HG03442 (cell line): ENCODE data around the gene ARHGAP5.
A peak's percentile ranks its signal among the peaks of the same experiment; 100 is the strongest.

Experiments
- ATAC-seq: cut with Tn5 transposase; IDR thresholded peaks from one replicate; pipeline ENCODE4 v1.9.1; 2021; ENCODE audit warnings: mild to moderate bottlenecking, moderate library complexity; ENCODE audit not compliant: unreplicated experiment

ARHGAP5 gene

DNA sequence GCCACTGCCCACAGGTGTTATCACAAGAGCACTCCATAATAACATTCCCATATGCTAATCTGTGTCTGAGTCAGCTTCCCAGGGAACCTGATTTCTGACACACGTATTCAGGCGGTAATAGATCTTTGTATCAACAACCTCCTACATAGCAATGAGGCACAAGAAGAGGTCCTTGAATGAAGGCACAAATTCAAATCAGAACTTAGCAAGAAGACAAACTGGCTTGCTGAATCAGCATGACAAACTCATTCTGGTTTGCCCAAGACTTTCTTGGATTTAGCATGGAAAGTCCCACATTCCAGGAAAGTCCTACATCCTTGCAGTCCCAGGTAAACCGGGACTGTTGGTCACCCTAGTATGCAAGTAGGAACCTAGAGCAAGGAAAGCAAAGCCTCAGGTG, 90.8 kb downstream of the ARHGAP5 start:
- ATAC-seq: no peak

- ATAC-seq: no peak
Measured at GRCh38 chr14:32169191-32169590, 92.1 kb downstream of the ARHGAP5 start.

DNA sequence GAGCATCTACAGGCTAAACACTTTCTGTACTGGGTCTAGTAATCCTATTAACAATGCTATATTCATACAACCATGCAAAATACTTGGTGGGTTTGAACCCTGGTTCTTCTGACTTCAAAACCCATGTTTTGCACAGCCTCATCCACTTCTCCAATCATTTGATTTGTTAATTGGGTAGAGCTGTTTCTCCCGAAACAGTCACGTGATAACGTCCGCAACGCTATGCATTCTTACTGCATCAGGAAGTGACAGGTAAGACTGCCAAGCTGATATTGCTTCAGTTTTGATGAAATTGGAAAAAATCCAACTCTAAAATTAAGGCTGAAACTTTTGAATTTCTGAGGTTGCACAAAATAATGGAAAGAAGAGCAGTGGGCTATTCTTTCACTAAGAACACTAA, 94.4 kb downstream of the ARHGAP5 start:
- no peak for ATAC-seq

DNA sequence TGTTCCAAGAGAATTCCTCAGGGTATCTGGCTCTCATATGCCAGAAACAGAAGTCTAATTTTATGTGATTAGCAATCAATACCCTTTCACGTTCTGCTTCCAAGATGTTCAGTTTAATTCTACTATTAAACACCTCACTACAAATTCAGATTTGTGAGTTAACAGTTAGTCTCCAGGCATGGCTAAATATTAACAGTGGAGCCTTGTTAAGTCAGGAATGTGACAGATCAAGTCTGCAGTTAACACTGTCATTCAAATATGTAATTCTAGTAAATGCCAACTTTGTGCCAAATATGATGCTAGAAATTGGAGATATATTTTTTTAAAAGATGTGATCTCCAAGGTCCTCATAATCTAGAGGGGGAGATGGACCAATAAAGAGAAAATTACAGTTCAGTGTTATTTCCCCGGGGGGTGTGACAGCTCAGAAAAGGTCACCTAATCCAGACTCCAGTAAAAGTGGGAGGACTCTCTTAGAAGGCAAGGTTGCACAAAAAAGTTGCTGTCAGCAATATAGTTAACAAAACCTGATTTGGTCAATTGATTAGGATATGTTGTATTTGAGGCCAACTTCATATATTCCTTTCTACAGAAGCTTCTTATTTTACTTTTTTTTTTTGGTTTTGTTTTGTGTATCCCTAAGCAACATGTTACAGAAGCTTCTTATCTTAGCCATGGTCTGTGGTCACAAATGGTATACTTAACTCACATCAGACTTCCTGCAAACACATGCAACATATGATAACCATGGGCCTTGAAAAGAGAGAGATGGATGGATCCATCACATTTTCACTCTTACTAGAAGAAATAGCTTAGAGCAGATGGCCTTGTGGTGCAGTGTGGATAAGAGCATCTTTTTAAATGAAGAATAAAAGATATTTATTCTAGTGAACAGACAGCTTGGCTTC, 106.3 kb downstream of the ARHGAP5 start:
- no peak for ATAC-seq

GRCh38 chr14:32185097-32185496, 108.0 kb downstream of the ARHGAP5 start:
- no peak for ATAC-seq

DNA sequence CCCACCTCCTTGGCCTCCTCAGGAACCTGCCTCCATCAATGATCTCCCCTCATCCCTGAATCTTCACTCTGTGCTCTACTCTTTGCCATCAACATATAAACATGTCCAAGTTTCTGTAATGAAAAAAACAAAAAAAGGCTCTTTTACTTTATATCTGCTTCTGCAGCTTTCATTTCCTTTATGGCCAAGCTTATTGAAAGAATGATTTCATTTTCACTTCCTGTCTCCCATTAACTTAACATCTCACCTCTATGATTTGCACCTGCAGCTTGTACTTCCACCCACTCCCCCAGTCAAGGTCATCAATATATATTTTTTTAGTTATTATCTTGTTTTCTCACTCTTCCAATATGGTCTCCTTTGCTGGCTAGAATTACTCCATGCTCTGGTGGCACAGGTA, 109.1 kb downstream of the ARHGAP5 start:
- peak; percentile 42 for ATAC-seq

DNA sequence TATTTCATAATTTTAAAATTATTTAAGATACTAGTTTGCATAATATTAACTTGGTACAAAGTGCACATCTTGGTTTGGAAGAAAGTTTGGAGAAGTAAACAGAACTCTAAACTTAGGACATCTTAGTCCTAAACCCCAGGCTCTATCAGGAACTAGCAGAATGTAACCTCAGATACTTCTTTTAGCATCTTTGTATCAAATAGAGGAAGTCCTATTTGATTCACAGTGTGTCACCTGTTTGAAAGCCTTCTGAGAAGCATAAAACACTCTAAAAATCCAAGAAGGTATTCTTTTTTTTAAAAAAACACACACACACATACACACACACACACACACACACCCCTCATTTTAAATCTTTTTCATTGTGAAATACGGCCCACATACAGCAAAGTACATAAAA, 112.7 kb downstream of the ARHGAP5 start:
- no peak for ATAC-seq

DNA sequence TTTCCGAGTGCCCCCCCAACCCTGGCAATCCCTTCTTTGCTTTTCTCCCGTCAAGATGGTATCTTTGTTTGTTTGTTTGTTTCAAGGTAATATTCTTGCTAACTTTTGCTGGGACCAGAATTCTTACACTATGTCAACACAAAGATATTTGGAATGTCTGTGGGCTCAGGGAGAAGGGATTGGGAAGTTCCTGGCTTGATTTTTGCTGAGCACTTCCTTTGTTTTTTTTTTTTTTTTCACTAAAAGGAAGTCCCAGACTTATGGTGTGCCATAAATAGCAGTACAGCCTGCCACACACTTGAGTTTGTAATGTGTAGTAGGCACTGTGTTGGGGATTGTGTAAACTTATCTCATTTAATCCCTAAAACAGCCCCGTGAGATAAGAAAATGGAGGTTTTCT, 113.6 kb downstream of the ARHGAP5 start:
- ATAC-seq: no peak

DNA sequence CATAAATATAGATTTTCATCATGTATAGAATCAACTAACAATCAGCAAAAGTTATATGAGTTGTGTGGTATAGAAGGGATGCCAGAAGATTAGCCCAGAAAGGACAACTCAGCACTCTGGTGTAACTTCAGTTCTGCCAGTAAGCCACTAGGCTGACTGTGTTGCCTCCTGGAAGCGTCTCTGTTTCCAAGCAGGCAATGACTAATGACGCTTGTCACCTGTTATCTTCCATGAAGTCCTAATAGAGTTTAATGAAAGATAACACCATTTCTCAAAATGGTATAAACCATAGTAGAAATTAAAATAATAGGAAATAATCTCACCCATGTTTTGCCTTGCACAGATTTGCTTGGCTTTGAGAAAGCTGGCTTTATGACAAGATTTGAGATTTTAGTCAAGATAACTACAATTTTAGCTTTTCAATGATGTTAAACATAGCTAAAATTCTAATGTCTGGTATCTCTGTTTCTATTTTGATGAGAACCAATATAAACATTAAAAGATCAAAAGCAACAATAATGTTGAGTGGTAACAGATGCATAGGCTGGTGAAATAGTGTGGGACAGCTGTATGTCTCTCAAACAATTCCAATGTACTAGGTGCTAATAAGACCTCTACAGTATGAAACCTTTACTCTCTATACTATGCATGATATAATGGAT, 115.7 kb downstream of the ARHGAP5 start:
- no peak for ATAC-seq

DNA sequence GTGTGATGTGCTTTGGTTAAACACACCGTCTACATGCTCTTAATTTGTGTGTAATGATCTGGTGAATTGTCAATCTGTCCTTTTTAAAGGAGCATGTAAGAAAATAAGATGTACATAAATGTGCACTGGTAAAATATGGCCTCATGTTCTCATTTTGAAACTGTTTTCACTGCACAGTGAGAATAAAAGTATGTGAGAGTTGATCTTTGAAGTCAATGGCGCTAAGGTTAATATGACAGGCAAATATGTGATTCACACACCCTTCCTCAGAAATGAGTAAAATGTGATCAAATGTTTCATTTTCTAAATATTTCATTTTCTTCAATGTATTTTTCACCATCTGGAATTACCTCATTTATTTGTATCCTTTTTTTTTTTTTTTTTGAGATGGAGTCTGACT, 116.4 kb downstream of the ARHGAP5 start:
- no peak for ATAC-seq

DNA sequence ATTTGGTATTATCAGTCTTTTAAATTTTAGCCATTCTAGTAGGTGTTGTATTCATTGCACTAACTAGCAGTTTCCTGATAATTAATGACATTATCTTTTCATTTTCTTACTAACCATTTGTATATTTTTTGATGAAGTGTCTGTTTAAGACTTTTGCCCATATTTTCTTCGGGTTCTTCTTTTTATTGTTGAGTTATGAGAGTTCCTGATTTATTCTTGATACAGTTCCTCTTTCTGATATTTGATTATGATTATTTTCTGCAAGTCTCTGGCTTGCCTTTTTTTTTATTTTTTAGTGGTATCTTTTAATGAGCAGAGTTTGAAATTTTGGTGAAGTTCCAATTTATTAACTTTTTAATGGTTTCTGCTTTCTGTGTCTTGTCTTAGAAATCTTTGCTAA, 118.5 kb downstream of the ARHGAP5 start:
- ATAC-seq: no peak

- ATAC-seq: peak; percentile 34
Measured at GRCh38 chr14:32197919-32198318, 120.8 kb downstream of the ARHGAP5 start.

GRCh38 chr14:32200368-32201192, 123.5 kb downstream of the ARHGAP5 start:
- no peak for ATAC-seq

- peak; percentile 49 for ATAC-seq
Measured at GRCh38 chr14:32201193-32201815, 124.2 kb downstream of the ARHGAP5 start.

DNA sequence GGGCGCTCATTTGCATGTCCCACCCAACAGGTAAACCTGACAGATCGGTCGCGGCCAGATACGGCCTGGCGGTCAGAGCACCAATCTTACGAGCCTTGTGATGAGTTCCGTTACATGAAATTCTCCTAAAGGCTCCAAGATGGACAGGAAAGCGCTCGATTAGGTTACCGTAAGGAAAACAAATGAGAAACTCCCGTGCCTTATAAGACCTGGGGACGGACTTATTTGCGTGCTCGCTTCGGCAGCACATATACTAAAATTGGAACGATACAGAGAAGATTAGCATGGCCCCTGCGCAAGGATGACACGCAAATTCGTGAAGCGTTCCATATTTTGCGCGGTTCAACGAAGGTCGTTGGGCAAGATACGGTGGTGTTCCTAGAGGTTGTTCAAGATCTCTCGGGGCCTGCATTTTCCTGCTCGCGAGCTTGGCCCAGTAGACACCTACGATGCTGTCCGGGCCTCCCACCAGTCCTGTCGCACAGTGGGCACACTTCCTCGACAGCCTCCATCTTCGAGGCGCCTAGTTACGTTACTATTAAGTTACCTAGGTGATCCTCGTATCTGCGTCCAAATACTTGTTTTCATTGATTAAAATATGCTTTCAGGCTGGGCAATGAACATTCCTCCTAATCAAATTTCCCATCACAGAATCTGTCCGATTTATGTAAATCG, 124.8 kb downstream of the ARHGAP5 start, which contains the start of gene RNU6-7:
TSS of gene RNU6-7 (plus strand) at position 230 of the 675 bp plus-strand sequence.
- ATAC-seq: no peak

DNA sequence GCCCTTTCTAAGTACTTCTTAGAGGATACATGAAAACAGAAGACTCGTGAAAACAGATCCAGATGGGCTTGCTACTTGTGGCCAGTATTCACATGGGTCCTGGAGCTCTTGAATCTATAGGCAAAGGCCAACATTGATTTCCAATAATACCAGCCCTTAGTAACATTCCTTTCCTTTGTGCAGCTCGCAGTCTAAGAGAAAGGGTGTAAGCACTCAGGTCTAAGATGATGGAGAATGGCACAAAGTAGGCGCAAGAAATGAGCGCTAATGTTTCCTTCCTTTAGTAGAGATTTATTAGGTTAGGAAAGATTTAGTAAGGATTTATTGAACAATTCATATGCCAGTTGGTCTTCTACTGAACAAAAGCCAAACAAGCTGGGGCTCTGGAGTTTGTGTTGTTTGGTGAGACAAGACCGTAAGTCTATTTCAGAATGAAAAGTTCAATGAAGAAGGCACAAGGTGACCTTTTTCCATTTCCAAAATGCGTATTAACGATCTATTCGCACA, 125.4 kb downstream of the ARHGAP5 start:
- no peak for ATAC-seq

DNA sequence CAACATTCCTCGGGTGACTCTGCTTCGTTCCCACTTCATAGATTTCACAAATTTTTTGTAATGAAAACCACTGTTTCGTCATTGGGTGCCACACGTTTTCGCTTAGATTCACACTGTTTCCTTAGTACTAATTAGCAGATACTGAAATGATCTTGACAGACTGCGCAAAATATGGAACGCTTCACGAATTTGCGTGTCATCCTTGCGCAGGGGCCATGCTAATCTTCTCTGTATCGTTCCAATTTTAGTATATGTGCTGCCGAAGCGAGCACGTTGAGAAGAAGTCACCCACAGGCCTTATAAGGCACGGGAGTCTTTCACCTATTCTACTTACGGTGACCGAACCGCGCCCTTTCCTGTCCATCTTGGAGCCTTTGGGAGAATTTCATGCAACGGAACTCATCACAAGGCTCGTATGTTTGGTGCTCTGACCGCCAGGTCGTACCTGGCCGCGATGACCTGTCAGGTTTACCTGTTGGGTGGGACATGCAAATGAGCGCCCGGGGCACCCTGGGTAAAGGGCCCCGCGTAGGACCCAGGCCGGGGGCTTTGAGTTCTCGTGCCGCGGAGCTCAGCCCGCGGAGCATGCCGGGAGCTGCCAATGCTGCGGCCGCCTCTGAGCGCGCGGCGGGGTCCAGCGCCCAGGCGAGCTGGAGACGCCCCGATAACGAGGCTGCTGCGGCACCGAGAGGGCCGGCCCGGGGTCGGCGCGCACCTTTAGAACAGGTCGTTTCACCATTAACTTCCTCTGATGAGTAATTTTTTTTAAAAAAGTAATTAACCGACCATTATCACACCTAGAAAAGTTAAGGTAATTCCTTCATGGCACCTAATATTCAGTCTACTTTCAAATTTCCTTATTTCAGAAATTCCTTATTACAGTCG, 126.1 kb downstream of the ARHGAP5 start, which contains the start of gene RNU6-8:
TSS of gene RNU6-8 (minus strand) at position 272 of the 885 bp plus-strand sequence.
- peak; percentile 63 for ATAC-seq

GRCh38 chr14:32203928-32204357, 126.8 kb downstream of the ARHGAP5 start:
- no peak for ATAC-seq

GRCh38 chr14:32205554-32205953, 128.4 kb downstream of the ARHGAP5 start:
- no peak for ATAC-seq
